ENCODE data around the gene ST3GAL2.

GRCh38 chr16:70359552-70359951 is 79.3 kb downstream of the ST3GAL2 start:
- TF ChIP-seq, protein P1, sequence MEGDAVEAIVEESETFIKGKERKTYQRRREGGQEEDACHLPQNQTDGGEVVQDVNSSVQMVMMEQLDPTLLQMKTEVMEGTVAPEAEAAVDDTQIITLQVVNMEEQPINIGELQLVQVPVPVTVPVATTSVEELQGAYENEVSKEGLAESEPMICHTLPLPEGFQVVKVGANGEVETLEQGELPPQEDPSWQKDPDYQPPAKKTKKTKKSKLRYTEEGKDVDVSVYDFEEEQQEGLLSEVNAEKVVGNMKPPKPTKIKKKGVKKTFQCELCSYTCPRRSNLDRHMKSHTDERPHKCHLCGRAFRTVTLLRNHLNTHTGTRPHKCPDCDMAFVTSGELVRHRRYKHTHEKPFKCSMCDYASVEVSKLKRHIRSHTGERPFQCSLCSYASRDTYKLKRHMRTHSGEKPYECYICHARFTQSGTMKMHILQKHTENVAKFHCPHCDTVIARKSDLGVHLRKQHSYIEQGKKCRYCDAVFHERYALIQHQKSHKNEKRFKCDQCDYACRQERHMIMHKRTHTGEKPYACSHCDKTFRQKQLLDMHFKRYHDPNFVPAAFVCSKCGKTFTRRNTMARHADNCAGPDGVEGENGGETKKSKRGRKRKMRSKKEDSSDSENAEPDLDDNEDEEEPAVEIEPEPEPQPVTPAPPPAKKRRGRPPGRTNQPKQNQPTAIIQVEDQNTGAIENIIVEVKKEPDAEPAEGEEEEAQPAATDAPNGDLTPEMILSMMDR (IDR thresholded peaks at IDR 0.05): no peak
- TF ChIP-seq EZH2 (IDR thresholded peaks at IDR 0.05; ENCODE audit: borderline replicate concordance, insufficient read depth, low read depth, low read length, poor library complexity, severe bottlenecking): no peak

Data from B cell (primary cell).